GM18519 (cell line): ENCODE measurements around the gene UBR1.
"Not testable (repeated sequence)": the region's sequence is repeated elsewhere in the genome, so short reads cannot be mapped to it uniquely, and the experiment has no call there.

ENCODE experiments used
- ATAC-seq: cut with Tn5 transposase; IDR thresholded peaks from one replicate; pipeline ENCODE4 v1.9.1; 2021; ENCODE audit warnings: mild to moderate bottlenecking, moderate library complexity; ENCODE audit not compliant: unreplicated experiment, low FRiP score

The UBR1 gene

DNA sequence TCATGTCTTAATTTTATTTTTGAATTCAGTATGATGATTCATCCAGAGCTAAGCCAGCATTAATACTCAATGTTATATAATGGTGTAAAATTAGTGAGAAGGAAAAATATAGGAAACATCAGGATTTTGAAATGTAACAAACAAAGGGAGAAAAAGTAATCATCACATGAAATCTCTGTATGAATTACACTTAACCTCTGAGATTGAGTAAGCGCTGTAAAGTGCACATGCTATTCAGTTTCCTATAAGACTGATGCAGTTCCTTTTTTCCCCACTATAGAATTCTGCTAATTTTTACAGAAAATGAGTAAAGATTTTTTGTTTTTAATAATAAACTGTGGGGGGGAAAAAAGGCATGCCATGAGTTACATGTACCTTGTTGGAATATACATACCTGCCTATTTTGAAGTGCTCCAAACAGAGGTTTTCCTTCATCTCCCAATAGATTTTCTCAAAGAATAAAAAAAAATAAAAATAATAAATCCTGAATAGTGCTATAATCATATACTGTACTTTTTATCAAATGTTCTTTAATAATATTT lies 121.3 kb downstream of the UBR1 start:
- ATAC-seq, result no peak

DNA sequence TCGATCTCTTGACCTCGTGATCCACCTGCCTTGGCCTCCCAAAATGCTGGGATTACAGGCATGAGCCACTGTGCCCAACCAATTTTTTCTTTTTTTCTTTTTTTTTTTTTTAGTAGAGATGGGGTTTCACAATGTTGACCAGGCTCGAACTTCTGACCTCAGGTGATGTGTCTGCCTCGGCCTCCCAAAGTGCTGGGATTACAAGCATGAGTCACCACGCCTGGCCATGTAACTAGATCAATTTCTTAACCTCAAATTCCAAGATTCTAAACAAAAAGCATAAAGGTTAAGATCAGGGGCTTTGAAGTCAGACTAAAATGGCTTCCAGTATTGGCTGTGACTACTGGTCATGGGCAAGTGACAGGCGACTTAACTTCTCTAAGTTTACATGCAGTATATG lies 126.7 kb downstream of the UBR1 start:
- ATAC-seq, result not testable (repeated sequence)

GRCh38 chr15:42974202-42974862 lies 131.5 kb downstream of the UBR1 start:
- no peak for ATAC-seq

GRCh38 chr15:42973114-42973513 lies 132.7 kb downstream of the UBR1 start:
- ATAC-seq, result no peak

DNA sequence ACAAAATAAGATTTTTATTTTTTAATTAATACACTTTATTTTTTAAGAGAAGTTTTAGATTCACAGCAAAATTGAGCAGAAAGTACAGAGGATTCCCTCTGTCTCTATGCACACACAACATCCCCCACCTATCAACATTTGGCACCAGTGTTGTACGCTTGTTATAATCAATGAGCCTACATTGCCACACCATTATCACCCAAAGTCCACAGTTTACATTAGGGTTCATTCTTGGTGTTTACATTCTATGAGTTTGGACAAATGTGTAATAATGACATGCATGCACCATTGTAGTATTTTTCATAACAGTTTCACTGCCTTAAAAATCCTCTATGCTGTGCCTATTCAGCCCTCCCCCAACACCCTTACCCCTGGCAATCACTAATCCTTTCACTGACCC lies 134.0 kb downstream of the UBR1 start:
- ATAC-seq, result no peak

DNA sequence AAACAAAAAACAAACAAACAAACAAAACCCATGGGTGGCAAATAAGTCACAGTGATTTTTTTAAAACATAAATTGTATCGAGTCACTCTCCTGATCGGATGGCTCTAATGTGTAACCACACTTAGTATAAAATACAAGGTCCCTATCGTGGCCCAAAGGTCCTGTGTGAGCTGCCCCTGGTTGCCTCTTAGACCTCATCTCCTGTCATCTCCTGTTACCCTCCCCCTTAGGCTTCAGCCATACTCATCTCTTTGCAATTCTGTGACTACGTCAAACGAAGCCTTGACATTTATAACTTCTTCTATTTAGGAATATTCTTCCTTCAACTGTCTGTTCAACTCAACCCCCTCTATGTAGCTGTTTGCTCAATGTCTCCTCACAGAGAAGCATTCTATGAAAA lies 141.4 kb downstream of the UBR1 start:
- ATAC-seq, result no peak

- ATAC-seq, result no peak
Measured at GRCh38 chr15:42955518-42955917, 150.3 kb downstream of the UBR1 start.

DNA sequence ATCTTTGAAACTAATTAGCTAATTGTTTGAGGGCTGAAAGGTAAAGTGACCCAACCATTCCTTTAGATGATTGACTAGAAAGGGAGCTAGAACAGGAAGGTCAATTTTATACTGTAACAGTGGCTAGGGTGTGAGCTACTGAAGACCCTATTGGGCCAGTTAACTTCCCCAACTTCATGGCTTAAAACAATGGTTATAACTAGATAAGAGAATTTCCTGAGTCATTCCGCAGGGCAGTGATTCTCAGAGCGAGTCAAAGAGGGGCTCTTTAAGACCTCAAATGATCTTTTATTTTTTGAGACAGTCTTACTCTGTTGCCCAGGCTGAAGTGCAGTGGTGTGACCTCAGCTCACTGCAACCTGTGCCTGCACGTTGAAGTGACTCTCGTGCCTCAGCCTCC lies 151.5 kb downstream of the UBR1 start:
- no peak for ATAC-seq

GRCh38 chr15:42948898-42949297 lies 156.9 kb downstream of the UBR1 start:
- ATAC-seq, result not testable (repeated sequence)

DNA sequence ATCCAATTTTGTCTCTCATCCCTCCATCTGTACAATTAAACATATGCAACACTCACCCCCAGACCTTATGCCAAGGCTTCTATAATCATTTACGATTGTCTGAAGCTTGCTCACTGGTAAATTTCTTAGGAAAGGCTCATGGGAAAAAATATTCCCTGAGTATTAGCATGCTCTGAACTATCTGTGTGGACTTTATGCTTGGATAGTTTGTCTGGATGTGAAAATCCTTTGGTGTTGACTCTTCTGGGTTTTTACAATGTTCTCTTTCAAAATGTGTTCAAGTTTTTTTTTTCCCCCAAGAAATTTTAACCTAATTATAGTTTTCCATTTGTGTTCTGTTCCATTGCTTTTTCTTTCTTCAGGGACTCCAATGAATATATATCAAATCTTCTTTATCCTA lies 165.3 kb downstream of the UBR1 start:
- ATAC-seq, result no peak

GRCh38 chr15:42939841-42940240 lies 166.0 kb downstream of the UBR1 start:
- ATAC-seq, result no peak

DNA sequence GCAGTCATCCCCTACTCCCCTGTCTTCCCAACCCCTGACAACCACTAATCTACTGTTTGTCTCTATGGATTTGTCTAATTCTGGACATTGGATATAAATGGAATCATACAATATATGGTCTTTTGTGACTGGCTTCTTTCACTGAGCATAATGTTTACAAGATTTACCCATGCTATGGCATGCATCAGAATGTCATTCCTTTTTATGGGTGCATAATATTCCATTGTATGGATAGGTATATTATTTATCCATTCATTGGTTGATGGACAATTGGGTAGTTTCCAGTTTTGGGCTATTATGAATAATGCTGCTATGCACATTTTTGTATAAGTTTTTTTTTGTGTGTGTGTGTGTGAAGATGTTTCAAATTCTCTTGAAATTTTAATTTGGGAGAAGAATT lies 168.7 kb downstream of the UBR1 start:
- no peak for ATAC-seq

GRCh38 chr15:42933886-42934667 lies 171.8 kb downstream of the UBR1 start:
- ATAC-seq, result no peak

- ATAC-seq, result no peak
Measured at GRCh38 chr15:42932833-42933515, 172.9 kb downstream of the UBR1 start.

DNA sequence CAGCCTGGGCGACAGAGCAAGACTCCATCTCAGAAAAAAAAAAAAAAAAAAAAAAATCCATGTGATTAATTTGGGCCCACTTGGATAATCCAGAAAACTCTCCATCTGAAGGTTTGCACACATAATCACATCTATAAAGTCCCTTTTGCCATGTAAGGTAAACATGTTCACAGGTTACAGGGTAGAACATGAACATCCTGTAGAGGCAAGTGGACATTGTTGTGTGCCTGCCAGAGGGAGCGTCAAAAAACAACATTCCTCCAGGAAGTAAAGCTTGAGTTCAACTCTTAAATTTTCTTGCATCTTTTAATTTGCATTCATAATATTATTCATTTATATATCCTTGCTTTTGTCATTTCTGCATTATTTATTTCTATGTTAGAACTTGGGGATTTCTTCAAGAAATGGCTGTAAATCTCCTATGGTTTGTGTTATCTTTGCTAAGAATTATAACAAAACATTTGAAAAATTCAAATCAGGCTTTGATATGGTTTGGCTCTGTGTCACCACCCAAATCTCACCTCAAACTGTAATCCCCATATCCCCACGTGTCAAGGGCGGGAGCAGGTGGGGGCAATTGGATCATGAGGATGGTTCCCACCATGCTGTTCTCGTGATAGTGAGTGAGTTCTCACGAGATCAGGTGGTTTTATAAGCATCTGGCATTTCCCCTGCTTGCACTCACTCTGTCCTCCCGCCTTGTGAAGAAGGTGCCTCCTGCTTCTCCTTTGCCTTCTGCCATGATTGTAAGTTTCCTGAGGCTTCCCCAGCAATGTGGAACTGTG lies 173.9 kb downstream of the UBR1 start:
- no peak for ATAC-seq

DNA sequence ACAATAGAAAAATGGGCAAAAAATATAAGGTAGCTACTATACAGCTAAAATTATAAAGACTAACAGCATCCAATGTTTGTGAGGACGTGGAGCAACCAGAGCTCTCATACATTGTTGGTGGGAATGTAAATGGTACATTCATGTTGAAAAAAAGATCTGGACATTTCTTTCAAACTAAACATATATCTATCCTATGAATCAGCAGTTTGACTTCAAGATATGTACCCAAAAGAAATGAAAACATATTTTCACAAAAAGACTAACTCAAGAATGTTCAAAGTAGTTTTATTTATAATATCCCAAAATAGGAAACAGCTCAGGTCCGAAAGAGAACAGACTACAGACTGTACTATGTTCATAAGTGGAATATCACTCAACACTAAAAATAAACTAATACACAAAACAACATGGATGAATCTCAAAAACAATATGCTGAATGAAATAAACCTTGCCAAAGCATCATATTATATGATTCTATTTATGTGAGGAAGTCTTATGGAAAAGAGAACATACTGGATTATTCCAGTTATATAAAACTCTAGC lies 176.5 kb downstream of the UBR1 start:
- no peak for ATAC-seq

- ATAC-seq, result no peak
Measured at GRCh38 chr15:42921342-42921731, 184.5 kb downstream of the UBR1 start.

GRCh38 chr15:42920519-42921341 lies 185.1 kb downstream of the UBR1 start, which contains the start of gene TTBK2:
Gene TTBK2, minus strand, starts transcription at chr15:42920778. Its CDS starts 42,161 bp downstream, at chr15:42878617.
- ATAC-seq, result peak; percentile 85

- ATAC-seq, result peak; percentile 4
Measured at GRCh38 chr15:42919799-42920518, 185.9 kb downstream of the UBR1 start.
